IgD-negative memory B cell (primary cell): ENCODE data around the gene GMDS. TPM values are rescaled to one million over a fixed set of nuclear protein-coding genes. Genes with fewer than 3 reads are reported as not detected.
"Not testable (repeated sequence)": the region's sequence is repeated elsewhere in the genome, so short reads cannot be mapped to it uniquely, and the experiment has no call there.

ENCODE experiments used
- H3K27ac Mint-ChIP-seq, 3 donors: one replicate each; pipeline ENCODE4 v1.8.0; 2020 to 2022; ENCODE audit warnings: mild to moderate bottlenecking in 3 of 3, mixed read lengths in 3 of 3, moderate library complexity in 1 of 3
- H3K27me3 Mint-ChIP-seq: one replicate; pipeline ENCODE4 v1.8.0; 2021; ENCODE audit warnings: mixed read lengths
- H3K36me3 Mint-ChIP-seq: one replicate; pipeline ENCODE4 v1.8.0; 2020; ENCODE audit warnings: mild to moderate bottlenecking, mixed read lengths
- H3K4me1 Mint-ChIP-seq, 3 donors: one replicate each; pipeline ENCODE4 v1.8.0; 2020 to 2022; ENCODE audit warnings: mixed read lengths in 3 of 3, mild to moderate bottlenecking in 1 of 3
- H3K4me3 Mint-ChIP-seq, 4 donors: one replicate each; pipeline ENCODE4 v1.8.0; 2020 to 2022; ENCODE audit warnings: mild to moderate bottlenecking in 4 of 4, mixed read lengths in 4 of 4, moderate library complexity in 3 of 4
- H3K9me3 Mint-ChIP-seq, 3 donors: one replicate each; pipeline ENCODE4 v1.8.0; 2020 to 2021; ENCODE audit warnings: mixed read lengths in 3 of 3, mild to moderate bottlenecking in 1 of 3
- polyA plus RNA-seq: library from polyadenylated mRNA; unstranded; fragments of 300-500 nt; fragmentation: Illumina TruSeq; gene quantifications from one replicate; pipeline ENCODE4 v1.2.3, GENCODE V29; 2021

GMDS gene
- polyA plus RNA-seq, 1 donor from 2014 or later = 17.0 TPM

- H3K36me3 Mint-ChIP-seq = peaks cover 8% of the 10 kb centered on the region
- H3K27me3 Mint-ChIP-seq = peaks cover 1% of the 10 kb centered on the region
- no peaks in the 10 kb centered on the region for H3K4me1 Mint-ChIP-seq
- H3K9me3 Mint-ChIP-seq = peaks cover 0 to 4% (median 2%) of the 10 kb centered on the region in 3 donors
- H3K4me3 Mint-ChIP-seq = no peak overlapping the region
- no peak overlapping the region for H3K27ac Mint-ChIP-seq
Observed at GRCh38 chr6:1697688-1698351, 547.6 kb downstream of the GMDS start.

GRCh38 chr6:1696463-1696850, 548.9 kb downstream of the GMDS start:
- no peaks in the 10 kb centered on the region for H3K4me1 Mint-ChIP-seq
- no peak overlapping the region for H3K27ac Mint-ChIP-seq
- peaks cover 1% of the 10 kb centered on the region for H3K27me3 Mint-ChIP-seq
- peaks cover 8% of the 10 kb centered on the region for H3K36me3 Mint-ChIP-seq
- peaks cover 0 to 9% (median 5%) of the 10 kb centered on the region in 3 donors for H3K9me3 Mint-ChIP-seq
- H3K4me3 Mint-ChIP-seq = no peak overlapping the region

GRCh38 chr6:1695546-1696462, 549.6 kb downstream of the GMDS start:
- no peak overlapping the region for H3K27ac Mint-ChIP-seq
- peaks cover 6% of the 10 kb centered on the region for H3K36me3 Mint-ChIP-seq
- peaks cover 1% of the 10 kb centered on the region for H3K27me3 Mint-ChIP-seq
- H3K4me3 Mint-ChIP-seq = no peak overlapping the region
- H3K4me1 Mint-ChIP-seq = no peaks in the 10 kb centered on the region
- peaks cover 0 to 9% (median 5%) of the 10 kb centered on the region in 3 donors for H3K9me3 Mint-ChIP-seq

- H3K27me3 Mint-ChIP-seq, H3K27ac Mint-ChIP-seq, H3K4me1 Mint-ChIP-seq, H3K4me3 Mint-ChIP-seq, H3K36me3 Mint-ChIP-seq, H3K9me3 Mint-ChIP-seq: not testable (repeated sequence)
Observed at GRCh38 chr6:1691828-1692227, 553.6 kb downstream of the GMDS start.

- not testable (repeated sequence) for H3K27ac Mint-ChIP-seq, H3K4me1 Mint-ChIP-seq
Observed at GRCh38 chr6:1690656-1691055, 554.7 kb downstream of the GMDS start.

GRCh38 chr6:1689141-1689540, 556.3 kb downstream of the GMDS start:
- no peak overlapping the region for H3K27ac Mint-ChIP-seq
- H3K4me1 Mint-ChIP-seq = no peaks in the 10 kb centered on the region
- peaks cover 0 to 9% (median 5%) of the 10 kb centered on the region in 3 donors for H3K9me3 Mint-ChIP-seq
- peaks cover 1% of the 10 kb centered on the region for H3K27me3 Mint-ChIP-seq
- H3K36me3 Mint-ChIP-seq = peaks cover 4% of the 10 kb centered on the region
- no peak overlapping the region for H3K4me3 Mint-ChIP-seq

More at GRCh38 chr6:1690656-1691055, 554.7 kb downstream of the GMDS start:
- not testable (repeated sequence) for H3K27me3 Mint-ChIP-seq, H3K4me3 Mint-ChIP-seq, H3K36me3 Mint-ChIP-seq, H3K9me3 Mint-ChIP-seq

GRCh38 chr6:1688396-1688795, 557.0 kb downstream of the GMDS start:
- Mint-ChIP-seq H3K4me1 (no peaks in the 10 kb centered on the region), H3K36me3 (peaks cover 4% of the 10 kb centered on the region), H3K4me3 (no peak overlapping the region), H3K27me3 (peaks cover 1% of the 10 kb centered on the region), H3K27ac (no peak overlapping the region), H3K9me3 (peaks cover 0 to 9% (median 4%) of the 10 kb centered on the region in 3 donors)

- Mint-ChIP-seq H3K9me3 (peaks cover 0 to 3% (median under 1%) of the 10 kb centered on the region in 3 donors), H3K27me3 (no peaks in the 10 kb centered on the region), H3K36me3 (peaks cover 4% of the 10 kb centered on the region), H3K4me3 (no peak overlapping the region), H3K4me1 (no peaks in the 10 kb centered on the region), H3K27ac (no peak overlapping the region)
Observed at GRCh38 chr6:1687402-1687801, 558.0 kb downstream of the GMDS start.

- Mint-ChIP-seq H3K27me3 (no peaks in the 10 kb centered on the region), H3K9me3 (no peaks in the 10 kb centered on the region), H3K4me1 (no peaks in the 10 kb centered on the region), H3K4me3 (no peak overlapping the region), H3K36me3 (peaks cover 6% of the 10 kb centered on the region), H3K27ac (no peak overlapping the region)
Observed at GRCh38 chr6:1686117-1687098, 559.0 kb downstream of the GMDS start.

- Mint-ChIP-seq H3K9me3 (no peaks in the 10 kb centered on the region), H3K27me3 (no peaks in the 10 kb centered on the region), H3K4me3 (no peak overlapping the region), H3K27ac (no peak overlapping the region), H3K36me3 (peaks cover 10% of the 10 kb centered on the region), H3K4me1 (no peaks in the 10 kb centered on the region)
Observed at GRCh38 chr6:1679688-1680068, 565.7 kb downstream of the GMDS start.

GRCh38 chr6:1679031-1679687, 566.2 kb downstream of the GMDS start:
- peaks cover 8% of the 10 kb centered on the region for H3K36me3 Mint-ChIP-seq
- H3K4me3 Mint-ChIP-seq = no peak overlapping the region
- H3K27me3 Mint-ChIP-seq = no peaks in the 10 kb centered on the region
- no peak overlapping the region for H3K27ac Mint-ChIP-seq
- H3K9me3 Mint-ChIP-seq = peaks cover 0 to under 1% (median 0%) of the 10 kb centered on the region in 3 donors
- no peaks in the 10 kb centered on the region for H3K4me1 Mint-ChIP-seq

- Mint-ChIP-seq H3K27me3 (no peaks in the 10 kb centered on the region), H3K36me3 (peaks cover 9% of the 10 kb centered on the region), H3K4me3 (no peak overlapping the region), H3K4me1 (no peaks in the 10 kb centered on the region), H3K27ac (no peak overlapping the region), H3K9me3 (peaks cover 0 to 2% (median 0%) of the 10 kb centered on the region in 3 donors)
Observed at GRCh38 chr6:1678201-1678600, 567.2 kb downstream of the GMDS start.

GRCh38 chr6:1672379-1672778, 573.0 kb downstream of the GMDS start:
- no peaks in the 10 kb centered on the region for H3K27me3 Mint-ChIP-seq
- peak overlapping the region in 1 of 3 donors; percentile 23 for H3K27ac Mint-ChIP-seq
- peaks cover 4% of the 10 kb centered on the region for H3K36me3 Mint-ChIP-seq
- peaks cover 0 to 2% (median 1%) of the 10 kb centered on the region in 3 donors for H3K9me3 Mint-ChIP-seq
- H3K4me3 Mint-ChIP-seq = no peak overlapping the region
- peaks cover 0 to 7% (median 5%) of the 10 kb centered on the region in 3 donors for H3K4me1 Mint-ChIP-seq

- peaks cover 0 to 2% (median 1%) of the 10 kb centered on the region in 3 donors for H3K9me3 Mint-ChIP-seq
- H3K4me1 Mint-ChIP-seq = peaks cover 3 to 7% (median 5%) of the 10 kb centered on the region in 3 donors
- no peaks in the 10 kb centered on the region for H3K27me3 Mint-ChIP-seq
- H3K27ac Mint-ChIP-seq = no peak overlapping the region
- no peak overlapping the region for H3K4me3 Mint-ChIP-seq
- H3K36me3 Mint-ChIP-seq = peaks cover 4% of the 10 kb centered on the region
Observed at GRCh38 chr6:1670711-1671462, 574.5 kb downstream of the GMDS start.
